Measurements from ENCODE around the gene MYL3.

Gene MYL3

GRCh38 chr3:46899151-46900006, 36.1 kb upstream of the MYL3 start:
- DNase-seq (ENCODE audit: low read depth in 2 of 2, low spot score in 1 of 2) = no peak

GRCh38 chr3:46898321-46899150, 35.3 kb upstream of the MYL3 start:
- no peak for DNase-seq (ENCODE audit: low read depth in 2 of 2, low spot score in 1 of 2)

GRCh38 chr3:46897829-46898320, 34.6 kb upstream of the MYL3 start:
- DNase-seq (ENCODE audit: low read depth in 2 of 2, low spot score in 1 of 2) = no peak

- no peak for DNase-seq (ENCODE audit: low read depth in 2 of 2, low spot score in 1 of 2)
These were observed 33.8 kb upstream of the MYL3 start for GRCh38 chr3:46897031-46897430.

- DNase-seq (ENCODE audit: low read depth in 2 of 2, low spot score in 1 of 2) = no peak
These were observed 33.1 kb upstream of the MYL3 start for GRCh38 chr3:46896386-46896785.

GRCh38 chr3:46895761-46896160, 32.5 kb upstream of the MYL3 start:
- no peak for DNase-seq (ENCODE audit: low read depth in 2 of 2, low spot score in 1 of 2)

GRCh38 chr3:46895204-46895660, 32.0 kb upstream of the MYL3 start:
- DNase-seq (ENCODE audit: low read depth in 2 of 2, low spot score in 1 of 2) = peak; percentile 59 to 63

GRCh38 chr3:46894256-46894655, 31.0 kb upstream of the MYL3 start:
- DNase-seq (ENCODE audit: low read depth in 2 of 2, low spot score in 1 of 2) = no peak

GRCh38 chr3:46893763-46894162, 30.5 kb upstream of the MYL3 start:
- no peak for DNase-seq (ENCODE audit: low read depth in 2 of 2, low spot score in 1 of 2)

GRCh38 chr3:46893146-46893748, 30.0 kb upstream of the MYL3 start:
- no peak for DNase-seq (ENCODE audit: low read depth in 2 of 2, low spot score in 1 of 2)

- no peak for DNase-seq (ENCODE audit: low read depth in 2 of 2, low spot score in 1 of 2)
These were observed 29.3 kb upstream of the MYL3 start for GRCh38 chr3:46892285-46893145.

- no peak for DNase-seq (ENCODE audit: low read depth in 2 of 2, low spot score in 1 of 2)
These were observed 27.9 kb upstream of the MYL3 start for GRCh38 chr3:46891132-46891531.

GRCh38 chr3:46890132-46890531, 26.9 kb upstream of the MYL3 start:
- DNase-seq (ENCODE audit: low read depth in 2 of 2, low spot score in 1 of 2) = no peak

GRCh38 chr3:46889381-46890110, 26.3 kb upstream of the MYL3 start:
- DNase-seq (ENCODE audit: low read depth in 2 of 2, low spot score in 1 of 2) = no peak

- no peak for DNase-seq (ENCODE audit: low read depth in 2 of 2, low spot score in 1 of 2)
These were observed 25.5 kb upstream of the MYL3 start for GRCh38 chr3:46888705-46889104.

GRCh38 chr3:46887980-46888494, 24.8 kb upstream of the MYL3 start:
- DNase-seq (ENCODE audit: low read depth in 2 of 2, low spot score in 1 of 2) = no peak

GRCh38 chr3:46885612-46886011, 22.4 kb upstream of the MYL3 start:
- DNase-seq (ENCODE audit: low read depth in 2 of 2, low spot score in 1 of 2) = no peak

GRCh38 chr3:46884929-46885328, 21.7 kb upstream of the MYL3 start:
- DNase-seq (ENCODE audit: low read depth in 2 of 2, low spot score in 1 of 2) = no peak

- DNase-seq (ENCODE audit: low read depth in 2 of 2, low spot score in 1 of 2) = no peak
These were observed 21.2 kb upstream of the MYL3 start for GRCh38 chr3:46884427-46884826.

GRCh38 chr3:46883830-46884185, 20.6 kb upstream of the MYL3 start:
- DNase-seq (ENCODE audit: low read depth in 2 of 2, low spot score in 1 of 2) = no peak

Data from stimulated activated CD8-positive, alpha-beta memory T cell treated with anti-CD3 and anti-CD28 coated beads, Interleukin-4, amount 100 ng/mL, for 1 hour (primary cell).